LNCaP clone FGC (cell line): ENCODE results near the gene AP3B1.

Source experiments
- DNase-seq: peaks from one replicate; pipeline ENCODE4 v3.0.0-alpha.2; 2011; ENCODE audit warnings: low read depth
- H3K4me3 ChIP-seq: 2 replicates; pipeline ENCODE4 v1.5.1; 2011; ENCODE audit warnings: mild to moderate bottlenecking, low read depth, low read length, control low read depth
- CTCF ChIP-seq: IDR thresholded peaks from 2 replicates; pipeline ENCODE4 v1.5.1; 2012; ENCODE audit warnings: mild to moderate bottlenecking; ENCODE audit not compliant: control insufficient read depth, insufficient read depth; ENCODE audit errors: extremely low read depth

AP3B1 gene

GRCh38 chr5:77957081-77957480, 337.4 kb downstream of the AP3B1 start:
- no peak for TF ChIP-seq CTCF
- no peak for DNase-seq
- H3K4me3 ChIP-seq, result no peak overlapping the region

DNA sequence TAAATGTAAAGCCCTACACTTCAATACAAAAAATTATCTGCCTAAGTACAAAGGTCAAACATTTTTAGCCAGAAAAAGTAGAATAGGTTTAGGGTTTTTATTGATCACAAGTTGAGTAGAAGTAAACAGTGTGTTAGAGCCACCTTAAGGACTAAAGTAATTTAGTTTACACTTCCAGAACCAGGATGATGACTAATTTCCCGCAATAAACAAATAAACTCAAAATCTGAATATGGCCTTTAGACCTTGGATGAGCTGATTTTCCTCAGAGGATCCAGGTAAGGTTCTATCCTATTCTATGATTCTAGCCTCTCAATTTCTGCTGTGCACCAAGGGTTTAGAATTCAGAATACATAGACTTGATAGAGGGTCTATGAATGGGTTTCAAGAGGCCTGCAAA, 338.9 kb downstream of the AP3B1 start:
- TF ChIP-seq CTCF, result no peak
- DNase-seq, result no peak
- no peak overlapping the region for H3K4me3 ChIP-seq

- no peak for TF ChIP-seq CTCF
- no peak overlapping the region for H3K4me3 ChIP-seq
- DNase-seq, result no peak
Measured at GRCh38 chr5:77953374-77953773, 341.1 kb downstream of the AP3B1 start.

GRCh38 chr5:77952636-77953212, 341.8 kb downstream of the AP3B1 start:
- no peak for TF ChIP-seq CTCF

More at GRCh38 chr5:77952636-77953212, 341.8 kb downstream of the AP3B1 start:
- no peak overlapping the region for H3K4me3 ChIP-seq
- DNase-seq, result peak; percentile 78
